Muscle of arm (tissue), 12 donors: ENCODE results near the gene GXYLT2. TPM values are rescaled to one million over a fixed set of nuclear protein-coding genes. Genes with fewer than 3 reads are reported as not detected.
"Not testable (repeated sequence)": the region's sequence is repeated elsewhere in the genome, so short reads cannot be mapped to it uniquely, and the experiment has no call there.

Experiments used
- DNase-seq: peaks from one replicate; pipeline ENCODE4 v3.0.0-alpha.2; 2013
- polyA plus RNA-seq, 12 donors: library from polyadenylated mRNA; unstranded; fragments of 120-200 nt; gene quantifications; one replicate each; pipeline ENCODE4 v1.2.1, GENCODE V29; 2013; ENCODE audit not compliant: insufficient read length in 12 of 12

Gene GXYLT2
- polyA plus RNA-seq, 12 donors: 24.6 to 48.8 (median 34.8) TPM; not detected in 1

DNA sequence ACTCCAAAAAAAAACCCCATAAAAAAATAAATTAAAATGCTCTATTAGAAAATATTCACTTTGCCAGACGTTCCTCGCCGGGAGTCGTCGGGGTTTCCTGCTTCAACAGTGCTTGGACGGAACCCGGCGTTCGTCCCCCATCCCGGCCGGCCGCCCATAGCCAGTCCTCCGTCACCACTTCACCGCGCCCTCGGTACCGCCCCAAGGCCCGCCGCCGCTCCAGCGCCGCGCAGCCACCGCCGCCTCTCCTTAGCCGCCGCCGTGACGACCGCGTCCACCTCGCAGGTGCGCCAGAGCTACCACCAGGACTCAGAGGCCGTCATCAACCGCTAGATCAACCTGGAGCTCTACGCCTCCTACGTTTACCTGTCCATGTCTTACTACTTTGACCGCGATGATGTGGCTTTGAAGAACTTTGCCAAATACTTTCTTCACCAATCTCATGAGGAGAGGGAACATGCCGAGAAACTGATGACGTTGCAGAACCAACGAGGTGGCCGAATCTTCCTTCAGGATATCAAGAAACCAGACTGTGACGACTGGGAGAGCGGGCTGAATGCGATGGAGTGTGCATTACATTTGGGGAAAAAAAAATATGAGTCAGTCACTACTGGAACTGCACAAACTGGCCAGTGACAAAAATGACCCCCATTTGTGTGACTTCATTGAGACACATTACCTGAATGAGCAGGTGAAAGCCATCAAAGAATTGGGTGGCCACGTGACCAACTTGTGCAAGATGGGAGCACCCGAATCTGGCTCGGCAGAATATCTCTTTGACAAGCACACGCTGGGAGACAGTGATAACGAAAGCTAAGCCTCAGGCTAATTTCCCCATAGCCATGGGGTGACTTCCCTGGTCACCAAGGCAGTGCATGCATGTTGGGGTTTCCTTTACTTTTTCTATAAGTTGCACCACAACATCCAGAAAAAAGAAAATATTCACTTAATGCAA lies 41.2 kb downstream of the GXYLT2 start:
- not testable (repeated sequence) for DNase-seq

GRCh38 chr3:72930754-72931153 lies 42.9 kb downstream of the GXYLT2 start:
- DNase-seq: no peak

- no peak for DNase-seq
Observed at GRCh38 chr3:72932416-72932815, 44.6 kb downstream of the GXYLT2 start.

DNA sequence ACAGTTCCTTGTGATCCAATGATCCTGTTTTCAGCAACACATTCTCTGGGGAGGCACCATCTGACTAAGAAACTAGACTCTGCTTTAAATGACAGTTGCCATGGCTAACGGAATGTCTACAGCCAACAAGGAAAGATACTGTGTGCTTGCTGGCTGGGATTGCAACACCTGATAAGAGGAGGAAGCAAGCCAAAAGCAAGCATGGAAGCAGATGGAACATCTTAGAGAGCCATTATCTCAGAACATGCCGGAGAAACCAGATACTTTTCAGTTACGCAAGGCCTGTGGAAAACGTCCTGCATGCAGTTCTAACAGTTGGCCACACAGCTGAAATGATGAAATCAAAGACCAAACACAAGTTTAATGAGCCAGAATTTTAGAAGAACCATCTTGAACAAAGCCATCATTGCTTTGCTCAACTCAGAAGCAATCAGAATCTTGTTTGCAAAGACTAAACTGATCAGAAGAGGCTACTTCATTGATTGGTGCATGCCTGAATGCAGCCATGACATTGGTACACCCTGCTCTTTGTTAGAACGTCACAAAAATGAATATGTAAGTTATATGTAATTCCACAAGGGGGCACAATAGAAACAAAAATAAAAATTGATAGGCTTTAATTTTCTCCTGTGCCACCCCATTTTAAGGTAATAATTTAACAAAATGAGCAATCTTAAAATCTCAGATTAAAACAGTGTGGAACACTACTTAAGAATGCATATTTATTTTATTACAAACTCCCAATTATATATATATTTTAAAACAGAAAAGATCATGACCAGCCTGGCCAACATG lies 50.8 kb downstream of the GXYLT2 start:
- peak; percentile 64 for DNase-seq

DNA sequence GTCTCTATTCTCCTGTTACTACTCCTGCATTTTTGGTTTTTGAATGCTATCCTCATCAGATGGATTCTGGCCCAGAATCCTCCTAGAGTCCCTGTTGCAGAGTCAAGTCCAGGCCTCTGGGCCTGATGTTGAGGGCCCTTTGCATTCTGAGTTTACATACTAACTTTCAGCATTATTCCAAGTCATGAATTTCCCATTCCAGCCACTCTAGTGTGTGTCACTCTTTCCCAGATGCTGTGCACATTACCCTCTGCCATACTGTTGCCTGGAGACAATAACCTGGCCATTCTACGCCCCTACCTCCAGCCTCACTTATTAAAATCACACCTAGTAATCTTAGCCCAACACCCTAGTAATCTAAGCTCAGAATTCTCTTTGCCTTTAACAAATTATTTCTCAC lies 53.4 kb downstream of the GXYLT2 start:
- no peak for DNase-seq

DNA sequence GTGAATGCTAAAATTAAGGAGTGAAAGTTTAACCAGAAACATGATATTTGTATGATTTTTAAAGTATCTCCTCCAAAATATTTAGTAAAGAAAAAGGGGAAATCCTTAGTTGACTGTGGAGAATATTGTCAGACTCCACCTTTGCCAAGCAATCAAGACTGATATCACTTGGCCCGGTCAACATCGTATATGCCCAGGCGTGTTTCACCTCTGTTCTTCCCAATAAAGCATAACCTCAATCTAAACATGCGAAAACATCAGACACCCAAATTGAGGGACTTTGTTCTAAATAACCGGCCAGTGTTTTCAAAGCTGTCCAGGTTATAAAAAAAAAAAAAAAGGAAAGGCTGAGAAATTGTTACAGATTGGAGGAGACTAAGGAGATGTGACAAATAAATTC lies 54.6 kb downstream of the GXYLT2 start:
- no peak for DNase-seq

DNA sequence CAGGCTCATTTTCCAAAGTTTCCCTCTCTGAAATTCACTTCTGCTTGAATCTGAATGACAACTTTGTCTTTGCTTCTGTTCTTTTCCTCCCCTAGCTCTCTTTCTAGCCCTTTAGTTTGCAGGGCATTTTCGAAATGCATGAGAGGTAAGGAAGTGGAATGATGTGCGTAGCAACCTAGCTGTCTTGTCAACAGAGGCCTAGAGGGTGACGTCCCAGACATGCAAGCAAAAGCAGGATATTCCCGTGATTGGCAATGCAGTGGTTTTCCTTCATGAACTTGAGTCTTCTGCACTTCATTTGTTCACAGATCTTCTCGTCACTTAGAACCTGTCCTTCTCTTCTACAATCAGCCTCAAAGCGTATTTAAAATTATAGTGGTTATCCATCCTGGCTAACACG lies 56.9 kb downstream of the GXYLT2 start:
- DNase-seq: no peak

DNA sequence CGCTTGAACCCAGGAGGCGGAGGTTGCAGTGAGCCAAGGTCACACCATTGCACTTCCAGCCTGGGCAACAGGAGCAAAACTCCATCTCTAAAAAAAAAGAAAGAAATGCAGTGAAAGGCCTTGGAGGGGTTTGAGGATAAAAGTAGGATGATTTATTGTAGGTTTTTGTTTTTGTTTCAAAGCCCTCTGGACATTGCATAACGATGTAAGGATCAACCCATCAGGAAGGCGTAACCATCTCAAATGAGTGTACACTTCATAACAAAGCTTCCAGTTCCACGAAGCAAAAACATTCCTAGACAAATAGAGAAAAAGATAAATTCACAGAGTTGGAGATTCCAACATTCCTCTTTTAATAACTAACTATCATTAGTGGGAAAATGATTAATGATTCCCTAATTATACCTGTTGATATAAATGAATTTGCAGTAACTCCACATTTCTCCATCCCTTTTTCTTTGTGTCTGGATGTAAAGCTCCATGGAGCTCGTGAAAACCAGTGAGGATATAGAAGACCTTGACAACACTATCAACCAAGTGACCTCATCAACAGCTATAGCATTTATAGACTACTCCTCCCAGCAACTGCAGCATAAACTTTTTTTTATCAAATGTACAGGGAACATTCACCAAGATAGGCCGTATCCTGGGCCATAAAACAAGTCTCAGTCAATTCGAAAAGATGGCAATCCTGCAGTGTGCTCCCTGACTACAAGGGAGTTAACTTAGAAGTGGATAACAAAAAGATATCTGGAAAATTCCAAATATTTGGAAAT lies 60.1 kb downstream of the GXYLT2 start:
- DNase-seq: no peak

- DNase-seq: no peak
Observed at GRCh38 chr3:72949016-72949415, 61.2 kb downstream of the GXYLT2 start.

GRCh38 chr3:72950372-72950771 lies 62.5 kb downstream of the GXYLT2 start:
- no peak for DNase-seq

- no peak for DNase-seq
Observed at GRCh38 chr3:72950801-72951200, 63.0 kb downstream of the GXYLT2 start.

DNA sequence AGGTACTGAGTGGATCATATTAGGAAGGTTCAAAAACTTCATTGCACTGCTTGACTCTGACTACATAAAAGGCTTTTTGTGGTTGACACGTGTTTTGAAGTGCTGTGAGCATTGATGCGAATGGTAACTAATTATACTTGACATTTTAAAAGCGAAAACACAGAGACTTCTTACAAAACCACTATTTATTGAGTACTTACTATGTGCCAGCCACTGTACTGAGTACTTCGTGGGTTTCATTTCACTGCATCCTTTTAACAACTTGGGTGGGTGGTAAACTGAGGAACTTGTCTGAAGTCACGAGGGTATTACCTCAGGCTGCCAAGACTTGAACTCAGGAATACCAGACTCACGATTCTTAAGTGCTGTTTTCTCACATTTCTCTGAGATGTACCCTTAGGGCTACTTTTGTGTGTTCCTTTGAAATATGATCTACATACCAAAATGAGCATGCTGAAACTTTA lies 63.4 kb downstream of the GXYLT2 start:
- DNase-seq: no peak

GRCh38 chr3:72953325-72953956 lies 65.6 kb downstream of the GXYLT2 start:
- DNase-seq: no peak

- no peak for DNase-seq
Observed at GRCh38 chr3:72957297-72957696, 69.5 kb downstream of the GXYLT2 start.

DNA sequence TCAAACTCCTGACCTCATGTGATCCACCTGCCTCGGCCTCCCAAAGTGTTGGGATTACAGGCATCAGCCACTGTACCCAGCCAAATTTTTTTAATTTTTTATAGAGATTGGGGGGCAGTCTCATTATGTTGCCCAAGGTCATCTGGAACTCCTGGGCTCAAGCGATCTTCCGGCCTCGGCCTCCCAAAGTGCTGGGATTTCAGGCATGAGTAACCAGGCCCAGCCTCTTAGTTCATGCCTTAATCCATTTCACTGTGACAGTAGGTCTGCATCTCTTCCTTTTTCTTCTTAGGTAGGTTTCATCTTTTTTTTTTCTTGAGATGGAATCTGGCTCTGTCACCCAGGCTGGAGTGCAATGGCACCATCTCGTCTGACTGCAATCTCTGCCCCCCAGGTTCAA lies 71.5 kb downstream of the GXYLT2 start:
- DNase-seq: no peak

DNA sequence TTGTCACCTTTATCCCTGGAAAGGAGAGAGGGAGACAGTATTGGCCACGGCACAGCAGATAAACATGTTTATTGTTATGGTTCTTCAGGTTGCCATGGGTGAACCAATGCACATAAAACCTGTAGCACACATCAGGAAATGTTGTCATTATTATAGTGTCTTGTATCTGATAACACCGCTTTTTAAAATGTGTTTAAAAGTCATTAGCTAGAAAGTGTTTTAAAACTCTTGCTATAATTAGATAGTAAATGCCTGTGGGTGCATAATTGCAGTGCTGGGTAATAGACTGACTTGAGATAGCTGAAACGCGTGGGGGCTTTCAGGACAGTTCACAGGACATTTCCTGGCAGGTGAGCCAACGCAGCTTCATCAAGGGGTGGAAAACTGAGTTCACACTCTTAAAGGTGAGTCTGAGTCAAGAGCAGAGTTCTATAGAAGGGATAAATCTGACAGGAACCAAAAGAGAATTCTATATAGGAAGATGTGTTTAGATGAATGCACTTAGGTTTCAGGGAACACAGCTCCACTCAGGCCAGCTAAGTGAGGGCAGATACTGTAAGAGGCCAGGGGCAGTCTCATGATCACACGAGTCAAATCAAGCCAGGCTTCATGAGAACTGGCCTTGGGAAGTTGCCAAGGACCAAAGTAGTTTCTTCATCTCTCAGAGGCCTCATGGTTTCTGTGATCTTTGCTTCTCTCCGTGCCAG lies 73.1 kb downstream of the GXYLT2 start:
- no peak for DNase-seq

DNA sequence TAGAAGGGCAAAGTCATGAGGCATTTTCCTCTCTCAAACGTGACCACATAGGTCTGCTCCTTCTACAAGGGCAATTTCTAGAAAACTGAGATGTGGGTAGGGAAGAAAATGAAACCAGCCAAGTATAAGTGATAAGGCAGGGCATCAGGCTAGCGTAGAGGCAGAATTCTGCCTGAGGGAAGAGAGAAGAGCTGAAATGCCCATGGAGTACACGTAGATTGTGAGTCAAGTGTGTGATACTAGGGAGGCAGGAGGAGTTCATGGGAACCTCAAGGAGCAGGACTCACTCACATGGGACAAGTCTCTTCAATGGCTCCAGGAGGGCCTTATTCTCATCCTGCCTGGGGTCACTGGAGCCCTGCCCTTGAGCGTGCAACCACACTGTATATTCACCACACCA lies 73.9 kb downstream of the GXYLT2 start:
- no peak for DNase-seq

GRCh38 chr3:72962317-72962716 lies 74.5 kb downstream of the GXYLT2 start:
- no peak for DNase-seq

DNA sequence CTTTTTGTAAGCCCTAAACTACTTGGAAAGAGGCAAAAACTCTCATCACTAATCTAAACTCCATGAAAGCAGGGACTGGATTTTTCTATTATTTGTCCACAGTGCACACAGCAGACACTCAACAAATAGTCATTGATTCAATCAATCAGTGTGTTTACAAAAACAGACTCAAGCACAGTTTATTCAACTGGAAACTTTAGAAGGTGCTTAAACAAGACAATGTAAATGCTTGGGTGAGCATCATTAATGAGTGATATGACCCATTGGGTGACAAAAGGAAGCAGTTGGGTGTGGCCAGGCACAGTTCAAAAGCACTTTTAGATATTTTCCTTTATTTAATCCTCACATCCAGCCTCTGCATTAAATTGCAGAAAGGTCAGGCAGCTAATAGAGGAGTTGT lies 76.8 kb downstream of the GXYLT2 start:
- DNase-seq: no peak

DNA sequence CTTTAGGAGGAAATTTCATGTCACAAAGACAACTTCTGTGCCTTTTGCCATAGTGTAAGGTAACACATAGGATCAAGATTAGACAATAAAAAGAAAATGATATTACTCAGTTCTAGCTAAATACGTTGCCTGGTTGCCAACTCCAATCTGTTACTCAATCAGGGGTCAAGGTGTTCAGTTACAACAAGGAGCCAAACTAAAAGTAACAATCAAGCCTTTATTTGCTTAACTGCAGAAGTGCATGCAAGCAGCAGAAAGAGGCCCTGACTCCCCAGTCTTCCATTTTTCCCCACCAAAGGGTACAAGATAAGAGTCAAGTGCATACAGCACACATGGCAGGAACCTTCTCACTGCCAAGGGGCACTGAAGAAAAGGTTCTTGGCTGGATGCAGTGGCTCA lies 80.4 kb downstream of the GXYLT2 start:
- no peak for DNase-seq

DNA sequence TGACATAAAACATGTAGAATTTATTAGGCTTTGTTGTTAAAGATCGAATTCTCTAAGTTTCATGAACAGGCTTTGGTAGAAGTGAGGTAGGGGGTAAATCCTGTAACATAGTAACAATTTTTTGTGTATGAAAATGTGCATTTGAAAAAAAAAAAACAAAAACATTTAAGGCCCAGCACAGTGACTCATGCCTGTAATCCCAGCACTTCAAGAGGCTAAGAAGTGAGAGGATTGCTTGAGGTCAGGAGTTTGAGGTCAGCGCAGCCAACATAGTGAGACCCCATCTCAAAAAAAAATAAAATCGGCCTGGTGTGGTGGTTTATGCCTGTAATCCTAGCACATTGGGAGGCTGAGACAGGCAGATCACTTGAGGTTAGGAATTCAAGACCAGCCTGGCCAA lies 81.9 kb downstream of the GXYLT2 start:
- no peak for DNase-seq
